Fibroblast of pulmonary artery (primary cell): Measurements from ENCODE around the gene NAV3.

Experiments used
- DNase-seq: peaks from one replicate; pipeline ENCODE4 v3.0.0-alpha.2; 2010; ENCODE audit warnings: low read depth
- H3K4me3 ChIP-seq: replicated peaks from 2 replicates; pipeline ENCODE4 v1.5.1; 2011; ENCODE audit warnings: low read depth, mild to moderate bottlenecking, control low read depth, low read length, moderate library complexity
- TF ChIP-seq, protein P1 (sequence below): IDR thresholded peaks from 2 replicates; pipeline ENCODE4 v1.5.1; 2011; ENCODE audit warnings: mild to moderate bottlenecking, control low read depth, low read length, inconsistent platforms; ENCODE audit errors: missing control alignments

Gene NAV3

DNA sequence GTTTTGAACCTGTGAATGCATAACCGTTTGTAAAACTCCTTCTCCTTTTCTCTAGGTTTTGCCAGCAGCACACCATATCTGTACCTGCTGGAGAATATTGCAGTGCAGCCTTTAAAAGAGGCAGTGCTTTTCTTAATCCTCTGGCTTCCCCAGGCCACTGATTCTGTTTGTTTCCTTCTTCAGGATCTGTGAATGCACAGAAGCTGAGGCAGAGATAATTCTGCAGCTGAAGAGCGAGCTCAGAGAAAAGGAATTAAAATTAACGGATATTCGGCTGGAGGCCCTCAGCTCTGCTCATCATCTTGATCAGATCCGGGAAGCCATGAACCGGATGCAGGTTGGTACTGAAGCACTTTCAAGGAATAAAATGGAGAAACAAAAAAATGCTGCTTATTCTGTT is 348.7 kb downstream of the NAV3 start:
- TF ChIP-seq, protein P1, sequence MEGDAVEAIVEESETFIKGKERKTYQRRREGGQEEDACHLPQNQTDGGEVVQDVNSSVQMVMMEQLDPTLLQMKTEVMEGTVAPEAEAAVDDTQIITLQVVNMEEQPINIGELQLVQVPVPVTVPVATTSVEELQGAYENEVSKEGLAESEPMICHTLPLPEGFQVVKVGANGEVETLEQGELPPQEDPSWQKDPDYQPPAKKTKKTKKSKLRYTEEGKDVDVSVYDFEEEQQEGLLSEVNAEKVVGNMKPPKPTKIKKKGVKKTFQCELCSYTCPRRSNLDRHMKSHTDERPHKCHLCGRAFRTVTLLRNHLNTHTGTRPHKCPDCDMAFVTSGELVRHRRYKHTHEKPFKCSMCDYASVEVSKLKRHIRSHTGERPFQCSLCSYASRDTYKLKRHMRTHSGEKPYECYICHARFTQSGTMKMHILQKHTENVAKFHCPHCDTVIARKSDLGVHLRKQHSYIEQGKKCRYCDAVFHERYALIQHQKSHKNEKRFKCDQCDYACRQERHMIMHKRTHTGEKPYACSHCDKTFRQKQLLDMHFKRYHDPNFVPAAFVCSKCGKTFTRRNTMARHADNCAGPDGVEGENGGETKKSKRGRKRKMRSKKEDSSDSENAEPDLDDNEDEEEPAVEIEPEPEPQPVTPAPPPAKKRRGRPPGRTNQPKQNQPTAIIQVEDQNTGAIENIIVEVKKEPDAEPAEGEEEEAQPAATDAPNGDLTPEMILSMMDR: no peak
- DNase-seq: no peak
- H3K4me3 ChIP-seq: no peak overlapping the region

DNA sequence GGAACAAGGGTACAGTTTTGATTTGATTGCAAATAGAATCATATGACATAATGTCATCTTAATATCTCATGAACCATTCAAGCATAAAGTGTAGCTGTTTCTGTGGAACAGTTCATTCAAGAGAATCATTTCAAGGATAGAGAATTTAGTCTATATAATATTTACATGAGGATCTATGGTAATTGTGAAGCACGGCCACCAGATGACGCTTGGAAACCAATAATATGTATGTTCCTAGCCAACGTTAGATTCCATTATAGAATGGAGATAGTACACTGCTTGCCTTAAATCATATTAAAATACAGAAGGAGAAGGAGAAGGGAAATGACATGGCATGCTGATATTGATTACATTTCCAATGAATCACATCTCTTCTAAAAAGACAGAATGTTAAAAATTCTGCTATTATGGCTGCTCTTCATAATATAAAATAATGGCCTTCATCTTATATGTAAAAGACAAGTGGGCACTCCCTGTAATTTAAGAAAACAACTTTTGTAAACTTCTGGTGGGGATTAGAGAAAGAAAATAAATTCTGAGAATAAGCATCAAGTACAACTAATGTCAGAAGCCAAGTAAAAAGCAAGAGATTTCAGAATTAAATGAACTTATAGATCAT is 351.0 kb downstream of the NAV3 start:
- TF ChIP-seq, protein P1: peak; percentile 64
- H3K4me3 ChIP-seq: no peak overlapping the region
- DNase-seq: peak; percentile 69

DNA sequence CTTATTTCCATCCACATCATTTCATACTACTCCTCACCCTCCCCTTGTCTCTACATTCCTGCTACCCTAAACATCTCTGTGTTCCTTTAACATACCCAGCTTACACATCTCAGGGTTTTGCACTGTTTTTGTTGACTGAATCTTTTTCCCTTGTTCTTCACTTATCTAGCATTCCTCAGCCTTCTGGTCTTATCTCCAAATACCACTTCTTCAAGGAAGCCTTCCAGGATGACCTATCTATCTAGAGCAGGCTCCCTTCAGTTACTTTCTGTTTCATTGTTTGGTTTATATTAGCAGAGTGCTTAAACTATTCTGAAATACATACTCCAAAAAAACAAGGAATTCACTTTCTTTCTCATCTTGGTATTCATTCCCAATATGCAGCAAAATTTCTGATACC is 353.1 kb downstream of the NAV3 start:
- no peak for DNase-seq
- H3K4me3 ChIP-seq: no peak overlapping the region
- TF ChIP-seq, protein P1: no peak

DNA sequence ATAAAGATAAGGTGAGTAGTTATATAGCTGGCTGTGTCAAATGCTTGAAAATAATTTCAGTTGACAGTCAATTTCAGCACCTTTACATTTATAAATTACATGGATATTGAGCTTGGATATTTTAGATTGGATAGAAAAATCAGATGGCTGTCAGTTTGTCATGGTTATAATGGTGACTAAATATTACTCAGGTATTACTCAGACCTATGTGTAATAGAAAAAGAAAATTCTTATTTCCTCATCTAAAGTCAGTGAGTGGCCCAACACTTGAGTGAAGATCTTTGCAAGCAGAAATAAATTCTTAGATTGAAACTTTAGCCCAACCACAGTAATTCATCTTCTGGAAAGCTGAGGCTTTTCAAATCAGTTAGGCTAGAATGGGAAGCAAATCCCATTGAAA is 354.4 kb downstream of the NAV3 start:
- H3K4me3 ChIP-seq: no peak overlapping the region
- no peak for DNase-seq
- TF ChIP-seq, protein P1: no peak

DNA sequence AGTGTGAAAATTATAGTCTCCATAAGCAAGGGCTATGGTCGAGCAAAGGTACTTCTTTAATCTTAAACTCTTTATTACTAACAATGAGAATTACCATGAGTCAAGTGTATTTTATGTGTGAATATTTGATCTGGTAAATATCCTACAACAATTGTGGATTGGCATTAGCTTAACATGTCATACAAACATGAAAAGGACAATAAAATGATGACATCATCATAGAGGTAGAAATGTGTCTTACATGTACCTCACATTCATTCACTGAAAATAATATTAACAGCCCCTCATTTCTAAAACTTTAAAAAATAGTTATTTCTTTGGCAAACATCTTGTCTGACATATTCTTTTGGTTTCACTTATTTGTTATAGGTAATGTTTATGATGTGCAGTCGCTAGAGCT is 355.0 kb downstream of the NAV3 start:
- no peak overlapping the region for H3K4me3 ChIP-seq
- TF ChIP-seq, protein P1: no peak
- DNase-seq: no peak

DNA sequence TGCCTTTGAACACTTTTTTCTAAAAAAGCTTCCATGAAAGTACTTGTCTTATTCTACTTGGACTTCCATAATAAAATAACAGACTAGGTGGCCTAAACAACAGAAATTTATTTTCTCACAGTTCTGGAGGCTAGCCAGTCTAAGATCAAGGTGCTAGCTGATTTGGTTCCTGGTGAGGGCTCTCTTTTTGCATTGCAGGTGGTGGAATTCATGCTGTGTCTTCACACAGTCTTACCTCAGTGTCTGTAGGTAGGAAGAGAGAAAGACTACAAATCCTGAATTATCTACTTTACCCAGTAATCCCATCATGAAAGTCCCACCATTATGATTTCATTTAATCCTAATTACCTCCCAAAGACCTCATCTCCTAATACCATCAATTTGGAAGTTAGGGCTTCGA is 356.0 kb downstream of the NAV3 start:
- H3K4me3 ChIP-seq: no peak overlapping the region
- TF ChIP-seq, protein P1: no peak
- DNase-seq: no peak

DNA sequence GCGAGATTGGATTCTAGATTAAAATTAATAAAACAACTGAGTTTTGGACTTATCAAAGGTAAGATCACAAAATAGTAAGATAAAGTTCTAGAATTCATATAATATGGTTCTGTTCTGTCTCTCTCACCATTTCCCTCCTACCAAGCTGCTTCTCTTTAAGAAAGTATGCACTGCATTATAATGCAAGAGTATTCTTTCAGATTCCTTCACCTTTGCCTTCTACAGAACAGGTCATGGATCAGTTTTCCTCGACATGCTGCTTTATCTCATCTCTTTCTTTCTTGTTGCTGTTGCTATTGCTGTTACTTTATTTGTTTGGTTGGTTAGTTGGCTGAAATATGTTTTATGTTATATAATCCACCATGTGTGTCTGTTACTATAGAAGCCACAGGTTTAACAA is 357.0 kb downstream of the NAV3 start:
- TF ChIP-seq, protein P1: no peak
- H3K4me3 ChIP-seq: no peak overlapping the region
- DNase-seq: no peak
